Measurements from ENCODE around the gene C7orf57.
A peak's percentile ranks its signal among the peaks of the same experiment; 100 is the strongest.
"Not testable (repeated sequence)": the region's sequence is repeated elsewhere in the genome, so short reads cannot be mapped to it uniquely, and the experiment has no call there.

Gene C7orf57

DNA sequence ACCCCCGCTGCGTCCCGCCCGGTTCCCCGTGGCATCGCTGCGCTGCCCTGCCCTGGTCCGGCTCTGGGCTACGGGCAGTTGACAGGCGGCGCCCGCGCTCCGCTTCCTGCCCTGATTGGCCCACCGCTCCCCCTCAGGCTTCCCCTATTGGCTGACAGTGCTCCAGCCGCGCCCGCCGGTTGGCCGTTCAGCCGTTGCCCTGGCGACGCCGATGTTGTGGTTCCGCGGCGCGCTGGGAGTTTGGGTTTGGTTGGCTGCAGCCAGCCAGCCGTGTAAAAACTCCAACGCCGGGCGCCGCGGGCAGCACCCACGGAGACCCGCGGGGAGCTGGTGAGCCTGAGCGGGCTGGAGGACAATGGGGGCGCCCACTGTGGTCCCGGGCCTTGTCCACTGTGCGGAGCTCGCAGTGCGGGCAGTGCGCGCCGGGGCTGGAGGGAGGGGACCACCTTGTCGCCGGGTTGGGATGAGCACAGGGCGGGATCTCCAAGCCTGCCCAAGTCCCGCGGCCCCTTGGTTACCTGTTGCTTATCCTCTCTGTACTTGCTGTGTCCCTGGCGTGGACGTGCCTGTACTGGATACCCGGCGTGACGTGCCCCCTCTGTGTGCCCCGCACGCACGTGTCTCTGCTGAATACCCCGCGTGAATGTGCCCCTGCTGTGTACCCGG is at the start of gene C7orf57:
Gene C7orf57, plus strand, starts transcription at position 243 of the 666 bp plus-strand sequence. CDS start 766 bp downstream, outside the sequence.
- TF ChIP-seq, protein P1, sequence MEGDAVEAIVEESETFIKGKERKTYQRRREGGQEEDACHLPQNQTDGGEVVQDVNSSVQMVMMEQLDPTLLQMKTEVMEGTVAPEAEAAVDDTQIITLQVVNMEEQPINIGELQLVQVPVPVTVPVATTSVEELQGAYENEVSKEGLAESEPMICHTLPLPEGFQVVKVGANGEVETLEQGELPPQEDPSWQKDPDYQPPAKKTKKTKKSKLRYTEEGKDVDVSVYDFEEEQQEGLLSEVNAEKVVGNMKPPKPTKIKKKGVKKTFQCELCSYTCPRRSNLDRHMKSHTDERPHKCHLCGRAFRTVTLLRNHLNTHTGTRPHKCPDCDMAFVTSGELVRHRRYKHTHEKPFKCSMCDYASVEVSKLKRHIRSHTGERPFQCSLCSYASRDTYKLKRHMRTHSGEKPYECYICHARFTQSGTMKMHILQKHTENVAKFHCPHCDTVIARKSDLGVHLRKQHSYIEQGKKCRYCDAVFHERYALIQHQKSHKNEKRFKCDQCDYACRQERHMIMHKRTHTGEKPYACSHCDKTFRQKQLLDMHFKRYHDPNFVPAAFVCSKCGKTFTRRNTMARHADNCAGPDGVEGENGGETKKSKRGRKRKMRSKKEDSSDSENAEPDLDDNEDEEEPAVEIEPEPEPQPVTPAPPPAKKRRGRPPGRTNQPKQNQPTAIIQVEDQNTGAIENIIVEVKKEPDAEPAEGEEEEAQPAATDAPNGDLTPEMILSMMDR (IDR thresholded peaks at IDR 0.05; ENCODE audit: insufficient read depth, low read length, poor library complexity, severe bottlenecking), result peak; percentile 50
- Histone ChIP-seq H3K4me3 (replicated peaks; ENCODE audit: low read depth, low read length) (peak within 1 kb of the TSS; percentile 58), H3K27me3 (replicated peaks; ENCODE audit: control insufficient read depth, insufficient read depth, low read length) (no peaks in the 10 kb centered on the region), H3K36me3 (ENCODE audit: control insufficient read depth, insufficient read depth, low read length) (no peaks in the 10 kb centered on the region)
- DNase-seq (ENCODE audit: extremely low read depth, insufficient read length), result peak; percentile 83

DNA sequence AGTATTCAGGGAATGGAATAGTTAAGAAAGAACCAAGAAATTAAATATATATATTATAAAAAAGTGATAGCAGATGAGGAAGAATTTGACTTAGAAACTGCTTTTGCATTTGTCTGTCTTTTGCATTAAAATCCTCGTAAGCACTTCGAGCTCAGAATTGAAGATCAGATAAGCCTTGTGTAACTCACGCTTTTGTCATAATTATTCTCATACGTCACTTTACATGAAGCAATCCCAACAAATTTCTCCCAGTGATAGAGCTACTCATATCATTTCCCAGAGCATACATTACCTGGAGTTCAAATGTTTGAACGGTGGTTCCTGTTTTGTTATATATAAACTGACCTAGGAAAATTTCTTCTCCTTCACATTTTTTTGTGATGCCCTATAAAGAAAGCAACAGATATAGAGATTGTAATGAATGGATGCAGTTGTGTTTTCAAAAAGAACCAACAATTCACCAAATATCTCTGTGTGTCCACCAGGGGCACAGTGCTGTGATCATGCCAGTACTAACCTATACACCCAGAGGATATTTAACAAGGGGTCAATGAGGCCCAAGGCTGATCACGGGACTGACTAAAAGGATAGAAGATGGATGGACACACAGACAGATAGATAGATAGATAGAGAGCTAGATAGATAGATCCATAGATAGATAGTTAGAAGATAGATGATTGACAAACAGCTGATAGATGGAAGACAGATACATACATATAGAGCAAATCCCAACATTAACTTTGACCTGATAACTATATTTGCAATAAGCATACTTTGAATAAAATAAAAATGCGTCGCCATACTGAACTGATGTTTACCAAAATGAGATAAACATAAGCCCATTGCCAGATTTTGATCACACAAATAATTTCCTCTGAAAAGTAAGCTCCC is 46.6 kb upstream of the C7orf57 start:
- Histone ChIP-seq H3K36me3 (ENCODE audit: control insufficient read depth, insufficient read depth, low read length) (no peaks in the 10 kb centered on the region), H3K27me3 (replicated peaks; ENCODE audit: control insufficient read depth, insufficient read depth, low read length) (no peaks in the 10 kb centered on the region), H3K4me3 (replicated peaks; ENCODE audit: low read depth, low read length) (no peak overlapping the region)
- no peak for DNase-seq (ENCODE audit: extremely low read depth, insufficient read length)
- TF ChIP-seq, protein P1 (IDR thresholded peaks at IDR 0.05; ENCODE audit: insufficient read depth, low read length, poor library complexity, severe bottlenecking), result peak; percentile 54

DNA sequence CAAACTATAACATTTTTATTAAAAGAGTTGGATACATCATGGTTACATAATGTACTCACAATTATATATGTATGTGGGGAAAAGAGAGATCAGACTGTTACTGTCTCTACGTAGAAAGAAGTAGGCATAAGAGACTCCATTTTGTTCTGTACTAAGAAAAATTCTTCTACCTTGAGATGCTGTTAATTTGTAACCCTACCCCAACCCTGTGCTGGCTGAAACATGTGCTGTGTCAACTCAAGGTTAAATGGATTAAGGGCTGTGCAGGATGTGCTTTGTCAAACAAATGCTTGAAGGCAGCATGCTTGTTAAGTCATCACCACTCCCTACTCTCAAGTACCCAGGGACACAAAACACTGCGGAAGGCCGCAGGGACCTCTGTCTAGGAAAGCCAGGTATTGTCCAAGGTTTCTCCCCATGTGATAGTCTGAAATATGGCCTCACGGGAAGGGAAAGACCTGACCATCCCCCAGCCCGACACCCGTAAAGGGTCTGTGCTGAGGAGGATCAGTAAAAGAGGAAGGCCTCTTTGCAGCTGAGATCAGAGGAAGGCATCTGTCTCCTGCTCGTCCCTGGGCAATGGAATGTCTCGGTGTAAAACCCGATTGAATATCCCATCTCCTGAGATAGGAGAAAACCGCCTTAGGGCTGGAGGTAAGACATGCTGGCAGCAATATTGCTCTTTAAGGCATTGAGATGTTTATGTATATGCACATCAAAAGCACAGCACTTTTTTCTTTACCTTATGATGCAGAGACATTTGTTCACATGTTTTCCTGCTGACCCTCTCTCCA is 45.5 kb upstream of the C7orf57 start:
- not testable (repeated sequence) for H3K4me3 ChIP-seq (replicated peaks; ENCODE audit: low read depth, low read length); DNase-seq (ENCODE audit: extremely low read depth, insufficient read length)

DNA sequence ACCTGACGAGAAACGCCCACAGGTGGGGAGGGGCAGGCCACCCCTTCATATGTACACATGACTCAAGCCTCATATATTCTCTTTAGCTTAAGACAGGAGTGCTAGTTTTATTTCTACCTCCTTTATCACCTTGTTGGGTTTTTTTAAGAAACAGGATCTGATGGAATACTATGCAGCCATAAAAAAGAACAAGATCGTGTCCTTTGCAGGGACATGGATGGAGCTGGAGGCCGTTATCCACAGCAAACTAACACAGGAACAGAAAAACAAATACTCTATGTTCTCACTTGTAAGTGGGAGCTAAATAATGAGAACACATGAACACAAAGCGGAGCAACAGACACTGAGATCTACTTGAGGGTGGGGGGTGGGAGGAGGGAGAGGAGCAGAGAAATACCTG is 44.8 kb upstream of the C7orf57 start:
- Histone ChIP-seq H3K36me3 (ENCODE audit: control insufficient read depth, insufficient read depth, low read length) (no peaks in the 10 kb centered on the region), H3K27me3 (replicated peaks; ENCODE audit: control insufficient read depth, insufficient read depth, low read length) (no peaks in the 10 kb centered on the region), H3K4me3 (replicated peaks; ENCODE audit: low read depth, low read length) (no peak overlapping the region)
- TF ChIP-seq, protein P1 (IDR thresholded peaks at IDR 0.05; ENCODE audit: insufficient read depth, low read length, poor library complexity, severe bottlenecking), result no peak
- no peak for DNase-seq (ENCODE audit: extremely low read depth, insufficient read length)

More for the DNA sequence above, 45.5 kb upstream of the C7orf57 start:
- not testable (repeated sequence) for H3K27me3 ChIP-seq (replicated peaks; ENCODE audit: control insufficient read depth, insufficient read depth, low read length); H3K36me3 ChIP-seq (ENCODE audit: control insufficient read depth, insufficient read depth, low read length)

DNA sequence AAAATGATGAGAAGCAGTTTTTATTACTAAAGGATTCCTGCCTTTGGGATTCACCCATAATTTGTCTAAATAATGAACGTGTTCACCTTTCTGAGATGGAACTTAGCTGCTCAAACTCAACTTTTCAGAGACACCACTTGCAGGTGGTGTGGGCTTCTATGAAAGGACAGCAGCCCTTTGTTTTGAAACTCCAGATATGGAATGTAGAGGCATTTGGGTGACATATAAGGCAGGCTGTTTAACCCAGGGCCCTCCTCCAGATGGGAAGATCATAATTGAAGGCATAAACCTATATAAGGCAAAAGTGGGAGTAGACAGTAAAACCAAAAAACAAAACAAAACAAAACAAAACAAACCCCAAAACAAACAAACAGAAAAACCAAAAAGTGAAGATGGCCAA is 44.1 kb upstream of the C7orf57 start:
- TF ChIP-seq, protein P1 (IDR thresholded peaks at IDR 0.05; ENCODE audit: insufficient read depth, low read length, poor library complexity, severe bottlenecking), result no peak
- no peaks in the 10 kb centered on the region for H3K27me3 ChIP-seq (replicated peaks; ENCODE audit: control insufficient read depth, insufficient read depth, low read length)
- no peak for DNase-seq (ENCODE audit: extremely low read depth, insufficient read length)
- peak overlapping the region; percentile 64 for H3K4me3 ChIP-seq (replicated peaks; ENCODE audit: low read depth, low read length)
- no peaks in the 10 kb centered on the region for H3K36me3 ChIP-seq (ENCODE audit: control insufficient read depth, insufficient read depth, low read length)
